GF-D8 (cell line): ENCODE data around the gene PSD2.

Source experiments
- DNase-seq: peaks from one replicate; lab custom pipeline; 2025; lab: John Stamatoyannopoulos, UW

PSD2 gene

DNA sequence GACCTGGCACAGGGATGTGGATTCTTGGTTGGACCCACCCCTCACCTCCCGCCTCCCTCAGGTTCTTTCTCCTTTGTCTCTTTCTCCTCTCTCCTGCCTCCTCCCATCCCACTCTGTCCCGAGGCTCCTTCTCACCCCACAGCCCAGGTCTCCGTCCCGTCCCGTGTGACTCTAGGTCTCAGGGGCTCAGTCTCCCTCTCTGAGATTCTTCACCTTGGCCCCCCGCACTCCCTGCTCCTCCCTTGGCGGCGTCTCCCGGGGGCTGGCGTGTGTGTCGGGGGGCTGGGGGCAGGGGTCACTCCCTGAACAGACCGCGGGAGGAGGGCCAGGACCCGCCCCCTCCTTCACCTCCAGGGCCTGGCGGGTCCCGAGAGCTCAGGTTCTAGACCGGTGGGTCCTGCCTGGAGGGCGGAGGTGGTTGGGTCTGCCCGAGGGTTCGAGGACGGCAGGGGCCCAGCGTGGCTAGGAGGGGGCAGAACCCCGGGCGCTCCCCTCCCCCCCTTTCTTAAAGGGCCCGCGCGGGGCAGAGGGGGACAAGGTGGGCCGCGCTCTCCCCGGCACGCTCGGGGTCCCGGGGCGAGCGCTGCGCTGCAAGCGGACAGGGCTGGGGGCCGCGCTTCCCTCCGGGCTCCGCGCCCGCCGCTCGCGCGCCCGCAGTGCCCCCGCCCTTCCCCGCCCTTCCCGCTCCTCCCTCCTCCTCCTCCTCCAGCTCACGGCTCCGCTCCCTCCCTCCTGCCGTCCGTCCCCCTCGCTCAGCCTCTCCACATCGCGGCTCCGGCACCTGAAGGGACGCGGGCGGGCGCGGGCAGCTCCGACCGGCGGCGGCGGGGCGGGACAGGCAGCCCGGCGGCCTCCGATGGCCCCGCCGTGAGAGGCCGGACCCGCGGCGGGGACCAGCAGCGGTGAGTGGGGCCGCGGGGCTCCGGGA lies at the start of gene PSD2:
Gene PSD2, plus strand, starts transcription at position 735 of the 928 bp plus-strand sequence. CDS start 13,633 bp downstream, outside the sequence.
- DNase-seq, result no peak

DNA sequence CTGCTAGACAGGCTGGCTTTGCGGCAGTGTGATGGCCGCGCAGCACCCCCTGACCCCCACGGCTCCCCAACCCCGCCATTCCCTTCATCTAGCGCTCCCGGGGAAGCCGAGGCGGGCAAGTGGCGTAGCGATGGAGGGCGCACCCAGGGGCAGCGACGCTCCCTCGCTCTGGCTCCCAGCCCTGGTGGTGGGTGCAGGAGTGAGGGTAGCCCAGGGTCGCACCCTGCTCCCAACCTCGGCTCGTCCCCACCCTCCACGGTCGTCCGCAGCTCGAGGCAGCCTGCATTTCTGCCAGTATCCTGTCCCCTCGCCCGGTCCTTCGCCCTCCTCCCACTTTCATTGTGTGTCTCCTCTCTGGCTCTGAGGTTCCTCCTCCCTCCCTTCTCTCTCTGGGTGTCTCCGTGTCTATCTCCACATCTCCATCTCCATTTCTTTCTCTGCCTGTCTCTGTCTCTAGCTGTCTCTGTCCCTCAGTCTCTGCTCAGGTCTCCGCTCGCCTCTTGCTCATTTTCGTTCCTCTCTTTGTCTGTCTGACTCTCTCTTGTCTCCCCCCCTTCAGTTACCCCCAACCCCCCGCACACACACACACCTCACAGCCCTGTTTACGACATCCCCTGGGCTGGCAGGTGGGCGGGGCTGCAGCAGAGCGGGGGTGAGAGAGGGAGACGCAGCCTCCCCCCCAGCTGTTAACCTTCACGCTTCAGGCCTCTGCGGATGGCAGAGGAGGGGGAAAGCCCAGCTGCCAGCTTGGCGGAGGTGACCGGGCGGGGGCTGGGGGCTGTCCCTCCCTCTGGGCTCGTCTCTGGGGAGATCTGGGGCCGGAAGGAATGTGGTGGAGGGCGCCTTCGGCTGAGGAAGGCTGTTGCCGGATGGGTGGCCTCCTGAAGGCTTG lies 48.7 kb upstream of the PSD2 start:
- no peak for DNase-seq

DNA sequence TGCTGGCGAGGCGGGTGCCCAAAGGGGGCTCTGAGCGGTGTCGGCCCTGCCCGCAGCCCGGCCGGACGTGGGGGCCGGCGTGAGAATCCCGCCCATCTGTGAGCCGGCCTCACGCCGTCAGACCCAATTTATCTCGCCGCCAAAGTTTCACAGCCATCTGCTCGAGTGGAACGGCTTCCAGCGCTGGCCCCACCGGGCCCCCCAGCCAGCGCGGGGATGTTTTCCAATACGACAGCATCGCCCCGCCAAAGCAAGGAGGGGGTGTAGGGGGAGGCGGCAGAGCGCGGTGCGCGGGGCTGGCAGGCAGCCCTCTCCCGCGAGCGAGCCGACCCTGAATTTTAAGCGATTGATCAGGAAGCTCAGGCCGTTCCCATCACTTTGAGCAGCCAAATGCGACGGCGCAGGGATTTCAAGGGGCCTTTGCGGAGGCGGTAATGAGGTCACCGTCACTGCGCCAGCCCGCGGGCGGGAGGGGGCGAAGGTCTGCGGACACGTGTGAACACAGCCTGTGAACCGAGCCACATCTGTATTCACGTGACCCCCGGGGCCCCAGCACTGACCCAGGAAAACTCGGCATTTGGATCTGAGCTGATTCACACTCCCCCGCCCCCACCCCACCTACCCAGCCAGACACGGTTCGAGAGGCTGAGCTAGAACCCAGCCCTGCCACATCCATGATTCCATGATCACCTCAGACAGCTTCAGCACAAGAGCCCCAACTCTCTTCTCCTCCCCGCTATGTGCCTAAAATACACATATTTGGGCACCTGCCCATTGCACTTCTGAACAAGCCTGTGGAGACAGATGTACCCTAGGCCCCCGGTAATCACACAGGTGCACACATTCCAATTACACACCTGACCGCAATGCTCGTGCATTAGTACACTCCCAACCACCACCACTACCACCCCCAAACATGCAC lies 47.8 kb upstream of the PSD2 start:
- DNase-seq, result no peak

DNA sequence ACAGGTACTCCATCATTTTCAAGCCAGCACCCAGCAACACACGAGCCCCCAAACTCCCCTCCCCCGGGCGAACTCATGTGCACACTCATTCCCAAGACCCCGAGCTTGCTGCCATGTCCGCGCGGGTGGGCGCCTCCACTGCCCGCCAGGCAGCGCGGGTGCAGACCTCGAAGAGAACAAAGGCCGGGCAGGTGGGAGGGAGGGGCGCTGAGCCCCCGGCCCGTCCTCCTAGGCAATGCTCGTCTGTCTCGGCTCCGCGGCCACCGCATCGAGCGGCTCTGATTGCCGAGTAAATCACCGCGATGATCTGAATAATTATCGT lies 47.1 kb upstream of the PSD2 start:
- no peak for DNase-seq

DNA sequence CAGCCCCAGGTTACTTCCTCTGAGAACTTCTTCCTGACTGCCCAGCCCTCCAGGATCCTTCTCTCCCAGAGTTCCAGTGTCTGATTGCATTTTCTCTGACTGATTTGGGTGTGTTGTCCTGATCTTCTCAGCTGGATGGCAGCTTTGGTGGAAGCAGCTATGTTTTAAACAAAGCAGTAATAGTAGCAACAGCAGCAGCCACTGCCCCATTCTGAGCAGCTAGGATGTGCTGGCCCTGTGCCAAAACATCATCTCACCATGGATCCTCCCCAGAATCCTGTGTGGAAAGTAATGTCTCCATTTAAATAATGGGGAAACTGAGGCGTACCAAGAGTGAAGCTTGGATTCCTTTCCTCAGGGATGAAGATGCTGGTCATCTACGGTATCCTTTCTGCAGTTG lies 46.4 kb upstream of the PSD2 start:
- no peak for DNase-seq

DNA sequence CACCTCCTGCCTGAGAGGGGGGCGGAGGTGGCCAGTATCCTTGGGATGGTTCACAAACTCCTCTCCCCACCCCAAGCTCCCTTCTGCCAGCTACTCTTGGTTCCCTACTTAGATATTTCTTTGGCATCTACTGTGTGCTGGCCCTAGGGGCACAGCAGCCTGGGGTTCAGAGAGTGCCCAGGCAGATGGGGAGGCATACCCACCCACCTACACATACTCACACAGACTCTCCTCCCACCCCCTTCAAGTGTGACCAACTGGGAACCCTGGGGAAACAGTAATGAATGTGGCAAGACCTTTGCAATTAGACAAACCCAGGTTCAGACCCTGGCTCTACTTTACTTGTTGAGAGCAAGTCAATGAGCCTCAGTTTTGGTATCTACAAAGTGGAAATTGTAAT lies 44.4 kb upstream of the PSD2 start:
- no peak for DNase-seq

DNA sequence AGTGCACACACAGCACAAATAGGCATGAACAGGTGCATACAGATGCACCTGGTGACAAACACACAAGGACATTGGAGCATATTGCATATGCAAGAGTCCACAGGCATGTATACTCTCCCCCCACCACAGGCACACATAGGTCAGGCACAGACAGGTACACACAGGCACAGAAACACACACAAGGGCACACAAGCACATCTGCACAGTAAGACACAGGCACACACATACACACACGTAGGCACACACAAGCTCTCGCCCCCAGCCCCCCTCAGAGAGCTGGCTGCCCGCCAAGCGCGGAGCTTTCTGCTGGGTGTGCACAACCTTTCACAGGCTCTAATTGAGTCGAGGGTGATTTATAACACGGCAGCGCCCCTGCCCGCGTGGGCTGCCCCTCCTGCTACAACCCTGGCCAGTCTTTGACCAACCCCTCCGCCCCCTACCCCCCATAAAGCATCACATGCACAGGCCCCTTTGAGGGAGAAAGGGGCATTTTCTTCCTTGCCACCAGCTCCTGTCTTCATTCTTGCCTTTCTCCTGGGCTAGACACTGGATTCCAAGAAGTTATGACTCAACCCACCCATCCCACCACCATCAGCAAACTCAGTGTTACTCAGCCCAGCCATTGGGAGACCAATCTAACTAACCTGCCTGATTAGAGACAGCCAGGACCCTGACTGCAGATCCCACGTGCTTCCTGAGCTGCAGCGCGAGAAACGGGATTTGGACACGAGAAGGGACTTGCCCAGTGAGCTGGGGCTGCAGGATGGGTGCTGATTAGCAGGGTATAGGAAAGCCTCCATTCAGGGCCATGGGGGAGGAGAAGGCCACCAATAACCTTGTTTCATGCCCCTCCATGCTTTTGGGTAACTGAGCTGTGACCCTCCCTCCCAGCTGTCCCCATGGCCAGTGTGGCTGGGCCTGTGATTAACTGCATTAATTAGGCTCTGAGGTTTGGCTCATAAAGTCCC lies 42.8 kb upstream of the PSD2 start:
- no peak for DNase-seq

DNA sequence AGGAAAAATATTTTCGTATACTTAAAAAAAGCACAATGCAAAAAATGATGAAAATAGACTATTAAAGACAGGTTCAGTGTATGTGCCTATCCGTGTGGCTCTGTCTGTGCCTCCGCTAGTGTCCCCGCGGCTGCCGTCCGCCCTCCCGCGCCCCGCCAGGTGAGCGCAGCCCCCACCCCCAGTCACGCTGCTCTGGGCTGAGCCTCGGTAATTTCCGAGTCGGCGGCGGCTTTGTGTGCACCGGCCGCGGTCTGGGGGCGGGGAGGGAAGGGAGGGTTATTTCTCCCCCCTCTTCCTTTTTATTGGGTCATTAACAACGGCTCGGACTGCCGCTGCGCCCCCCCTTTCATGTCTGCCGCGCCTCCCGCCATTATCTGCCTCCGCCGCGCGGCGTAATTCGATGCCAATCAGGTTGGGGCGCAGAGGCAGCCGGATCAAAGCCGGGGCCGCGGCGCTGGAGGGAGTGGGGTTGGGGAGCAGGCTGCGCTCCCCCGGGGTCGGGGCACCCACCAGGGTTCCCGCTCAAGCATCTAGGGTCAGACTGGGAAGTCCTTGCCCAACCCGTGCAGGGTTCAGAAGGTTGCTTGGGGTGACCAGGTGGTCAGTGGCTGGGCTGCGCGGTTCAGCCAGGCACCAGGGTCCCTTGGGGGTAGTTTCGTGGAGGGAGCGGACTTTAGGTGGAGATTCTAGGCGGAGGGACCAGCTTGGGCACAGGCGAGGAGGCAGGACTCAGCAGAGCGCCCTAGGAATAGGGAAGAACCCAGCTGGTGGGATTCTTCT lies 39.5 kb upstream of the PSD2 start:
- no peak for DNase-seq

DNA sequence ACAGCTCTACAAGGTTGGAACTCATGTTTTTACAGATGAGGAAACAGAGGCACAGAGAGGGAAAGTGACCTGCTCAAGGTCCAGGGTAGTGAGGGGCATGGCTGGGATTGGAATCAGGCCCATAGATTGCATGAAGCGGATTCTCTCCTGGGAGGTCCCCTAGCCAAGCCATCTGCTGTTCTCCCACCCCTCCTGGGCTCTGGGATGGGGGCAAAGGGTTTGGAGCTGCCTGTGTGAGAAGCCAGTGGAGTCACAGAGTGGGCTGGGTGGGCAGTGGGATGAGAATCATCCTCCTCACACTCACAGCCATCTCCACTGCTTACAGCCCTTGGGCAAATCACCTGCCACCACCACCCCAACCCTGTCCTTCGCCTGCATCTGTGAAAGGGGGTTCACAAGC lies 38.6 kb upstream of the PSD2 start:
- DNase-seq, result no peak

DNA sequence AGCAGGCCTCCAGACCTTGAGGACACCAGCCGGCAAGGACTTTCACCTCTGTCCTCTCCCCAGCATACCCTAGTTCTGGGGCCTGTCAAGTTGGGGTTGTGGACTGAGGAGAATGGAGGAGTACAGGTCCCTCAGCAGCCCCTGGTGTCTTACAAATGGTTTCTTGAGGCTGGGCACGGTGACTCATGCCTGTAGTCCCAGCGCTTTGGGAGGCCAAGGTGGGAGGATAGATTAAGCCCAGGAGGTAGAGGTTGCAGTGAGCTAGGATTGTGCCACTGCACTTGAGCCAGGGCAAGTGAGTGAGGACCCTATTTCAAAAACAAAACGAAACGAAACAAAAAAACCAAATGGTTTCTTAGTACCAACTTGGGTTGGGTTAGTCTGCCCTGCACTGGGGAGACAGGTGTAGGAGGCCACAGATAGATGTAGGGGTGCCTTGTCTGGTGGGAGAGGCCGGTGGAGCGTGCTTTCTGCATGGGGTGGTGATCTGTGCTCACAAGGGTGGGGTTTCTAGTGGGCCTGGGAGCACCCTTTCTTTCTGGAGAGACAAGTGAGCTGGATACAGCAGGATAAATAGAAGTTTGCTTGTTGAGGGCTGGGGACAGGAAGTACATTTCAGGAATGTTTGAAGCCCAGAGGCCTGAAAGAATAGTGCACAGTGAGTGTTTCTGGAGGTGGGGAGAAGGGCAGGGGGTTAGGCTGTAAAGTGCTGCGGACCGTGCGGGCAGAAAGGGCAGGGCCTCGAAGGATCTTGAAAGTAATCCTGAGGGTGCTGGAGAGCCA lies 37.7 kb upstream of the PSD2 start:
- no peak for DNase-seq

DNA sequence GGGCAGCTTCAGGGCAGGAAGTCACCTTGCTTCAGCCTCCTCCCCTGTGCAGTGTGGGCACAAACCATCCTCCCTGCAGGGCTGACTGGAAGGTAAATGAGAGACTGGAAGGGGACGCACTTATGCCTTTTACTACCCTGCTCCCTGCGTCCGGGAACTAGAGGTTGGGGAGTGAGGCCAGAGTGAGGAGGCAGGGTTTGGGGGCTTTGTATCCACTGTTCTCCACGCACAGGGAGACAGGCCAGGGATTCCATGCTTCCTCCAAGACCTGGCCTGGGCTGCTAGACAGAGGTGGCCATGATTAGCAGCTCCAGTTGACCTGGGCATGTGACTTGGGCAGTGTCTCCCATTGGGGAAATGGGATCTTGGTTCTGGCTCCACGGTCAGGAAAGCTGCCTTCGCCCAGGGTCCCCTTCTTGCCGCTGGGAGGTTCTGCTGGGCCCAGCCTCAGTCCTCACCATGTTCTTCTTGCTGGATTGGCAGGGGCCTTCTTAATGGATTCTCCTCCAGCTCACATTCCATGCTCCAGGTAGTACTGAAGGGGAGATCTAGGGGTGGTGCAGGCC lies 37.0 kb upstream of the PSD2 start:
- no peak for DNase-seq

DNA sequence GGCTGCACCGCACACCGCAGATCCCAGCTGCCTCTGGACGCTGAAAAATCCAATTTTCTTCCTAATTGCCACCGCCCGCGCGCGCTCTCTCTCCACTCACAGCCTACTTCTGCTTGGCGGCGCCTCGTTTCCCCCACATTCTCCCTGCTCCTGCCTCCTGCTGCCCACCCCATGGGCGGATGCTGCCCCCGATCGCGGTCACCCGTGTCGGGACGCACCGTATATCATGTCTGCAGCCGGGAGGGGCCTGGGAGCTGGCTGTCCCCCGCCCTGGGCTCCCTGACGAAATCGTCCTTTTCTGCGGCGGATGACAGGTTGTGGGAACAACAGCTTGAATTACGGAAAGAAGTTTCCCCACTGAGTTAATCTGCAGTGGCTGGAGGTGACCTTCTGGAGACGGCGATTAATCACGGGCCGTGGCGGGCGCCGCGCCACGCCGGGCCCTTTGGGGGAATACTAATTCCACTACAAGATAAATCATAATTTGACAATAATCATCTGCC lies 36.3 kb upstream of the PSD2 start:
- DNase-seq, result no peak

DNA sequence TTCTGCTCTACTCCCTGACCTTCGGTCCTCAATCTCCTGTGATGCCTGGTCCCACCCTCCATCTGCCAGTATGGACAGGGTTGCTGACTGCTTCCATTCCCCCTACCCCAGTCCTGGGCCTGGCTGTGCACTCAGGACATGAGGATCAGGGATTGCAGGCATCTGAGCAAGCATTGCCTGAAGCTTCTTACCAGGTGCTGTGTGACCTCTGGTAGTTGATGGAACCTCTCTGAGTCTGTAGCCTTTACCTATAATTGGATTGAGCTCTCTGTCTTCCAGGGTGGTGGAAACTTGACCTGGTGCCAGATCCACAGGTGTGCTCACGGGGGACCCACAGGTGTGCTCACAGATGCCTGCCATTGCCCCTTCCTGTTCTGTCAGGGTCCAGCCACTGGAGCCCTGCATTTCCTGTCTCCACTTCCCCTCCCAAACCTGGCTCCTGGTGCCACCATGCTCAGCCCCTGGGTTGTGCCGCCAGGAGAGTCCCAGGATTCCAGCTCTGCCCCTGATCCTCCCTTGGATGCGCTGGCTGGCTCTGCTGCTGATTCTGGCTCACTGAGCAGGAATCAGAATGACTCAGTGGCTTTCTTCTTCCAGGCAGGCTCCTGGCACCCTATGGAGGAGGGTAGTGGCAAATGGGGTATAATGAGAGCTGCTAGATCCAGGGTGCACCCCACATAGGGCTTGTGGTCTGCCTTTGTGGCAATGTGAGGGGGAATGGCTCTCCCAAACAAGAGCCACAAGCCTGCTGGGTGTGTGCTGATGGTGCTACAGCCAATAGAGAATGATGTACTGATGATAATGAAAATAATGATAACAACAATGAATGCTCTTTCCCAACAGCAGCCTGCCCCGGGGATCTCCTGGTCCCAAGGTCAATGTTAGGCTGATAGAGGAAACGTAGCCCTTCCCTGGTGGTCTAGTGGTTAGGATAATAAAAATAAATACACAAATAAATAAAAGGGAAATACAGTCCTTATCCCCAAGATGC lies 35.2 kb upstream of the PSD2 start:
- no peak for DNase-seq

DNA sequence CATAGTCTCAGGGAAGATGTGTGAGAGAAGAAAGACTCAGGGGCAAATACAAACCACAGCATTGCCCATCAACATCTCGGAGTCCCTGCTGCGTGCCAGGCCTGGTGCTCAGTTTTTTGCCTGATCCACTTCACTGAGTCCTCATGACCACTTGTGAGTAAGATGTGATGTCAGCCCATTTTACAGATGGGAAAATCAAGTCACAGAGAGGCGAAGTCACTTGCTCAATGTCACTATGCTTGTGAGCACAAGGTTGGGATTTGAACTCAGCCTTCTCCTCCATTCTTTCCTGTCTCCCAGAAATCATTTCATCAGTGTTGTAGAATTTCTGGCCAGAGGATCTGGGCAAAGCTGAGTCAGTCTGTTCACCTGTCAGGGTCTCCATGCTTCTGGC lies 34.6 kb upstream of the PSD2 start:
- DNase-seq, result no peak

DNA sequence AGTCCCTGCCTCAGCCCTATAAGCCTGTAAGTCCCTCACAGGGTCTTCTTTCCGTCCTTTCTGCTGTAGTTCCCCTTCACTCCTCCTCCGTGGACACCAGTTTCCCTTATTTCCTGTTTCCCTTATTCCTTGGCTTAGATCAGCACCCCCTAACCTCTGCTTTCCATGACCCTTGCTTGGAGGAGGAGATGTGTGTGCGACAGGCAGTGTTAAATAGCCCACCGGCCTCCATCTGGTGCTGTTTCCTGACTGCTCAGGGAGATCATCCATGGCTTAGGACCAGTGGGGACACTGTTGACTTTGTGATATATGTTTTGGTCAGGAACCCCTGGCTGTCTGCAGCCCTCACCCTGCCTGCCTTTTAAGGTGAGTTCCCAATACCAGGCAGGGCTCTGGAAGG lies 34.1 kb upstream of the PSD2 start:
- no peak for DNase-seq

DNA sequence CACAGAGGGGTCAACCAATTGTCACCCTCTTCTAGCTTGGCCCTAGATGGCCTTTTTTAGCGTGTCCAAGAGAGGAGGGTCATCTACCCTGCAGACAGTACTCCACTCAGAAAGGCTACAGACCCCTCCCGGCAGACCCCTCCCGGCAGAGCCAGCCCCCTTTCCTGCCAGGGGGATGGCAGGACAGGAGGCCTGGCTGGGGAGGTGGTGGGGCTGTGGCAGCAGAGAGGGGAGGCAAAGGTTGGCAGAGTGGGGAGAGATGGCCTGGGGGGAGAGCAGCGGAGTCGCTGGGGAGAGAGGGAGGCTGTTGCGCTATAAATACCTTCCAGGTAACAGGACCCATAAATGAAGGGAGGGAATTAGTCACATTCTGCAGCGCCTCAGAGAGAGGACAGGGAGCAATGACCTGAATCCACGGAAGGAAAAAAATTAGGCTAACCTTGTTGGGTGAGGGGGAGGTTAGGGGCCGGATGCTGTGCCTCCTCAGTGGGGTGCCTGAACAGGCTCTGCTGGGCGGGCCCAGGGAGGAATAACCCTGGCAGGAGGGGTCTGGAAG lies 32.9 kb upstream of the PSD2 start:
- DNase-seq, result no peak

DNA sequence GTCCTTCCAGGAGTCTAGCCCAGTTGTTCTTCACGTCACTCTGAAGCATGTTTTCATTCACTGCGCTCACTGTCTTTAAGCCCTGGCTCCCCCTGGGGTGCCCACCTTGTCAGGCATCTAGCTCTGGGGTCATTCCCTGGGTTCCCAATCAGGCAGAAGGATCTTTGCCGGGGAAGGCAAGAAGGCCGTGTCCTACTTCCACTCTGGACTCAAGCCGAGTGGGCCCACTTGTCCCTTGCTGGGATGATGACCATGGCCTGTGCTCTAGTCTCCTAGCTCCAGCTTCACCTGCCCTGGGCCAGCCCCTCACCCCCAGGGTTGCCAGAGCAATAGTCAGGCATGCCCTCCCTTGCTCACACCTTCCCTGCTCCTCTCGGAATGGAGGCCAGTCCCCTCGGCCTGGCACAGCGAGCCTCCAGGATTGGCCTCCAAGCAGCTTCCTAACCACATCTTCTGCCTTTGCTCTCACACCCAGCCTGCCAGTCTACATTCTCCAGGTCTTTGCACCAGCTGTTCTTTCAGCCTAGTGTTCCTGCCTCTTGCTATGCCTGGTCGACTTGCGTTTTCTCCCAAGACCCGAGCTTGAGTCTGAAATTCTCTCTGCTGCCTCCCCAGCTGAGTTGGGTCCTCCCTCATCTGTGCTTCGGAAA lies 32.2 kb upstream of the PSD2 start:
- DNase-seq, result no peak
